ENCODE measurements around the gene COL9A2.

- TF ChIP-seq POLR2A (IDR thresholded peaks at IDR 0.05), result no peak
- TF ChIP-seq CTCF (IDR thresholded peaks at IDR 0.05), result no peak
These were observed 45.6 kb upstream of the COL9A2 start for GRCh38 chr1:40362699-40363098.

Measured in right lobe of liver (tissue), 4 donors.